Pancreas (tissue), 10 donors: Measurements from ENCODE around the gene GNAS. TPM values are rescaled to one million over a fixed set of nuclear protein-coding genes. Genes with fewer than 3 reads are reported as not detected.

Experiments
- ATAC-seq, 4 donors: fragments of 200-7000 bp; cut with Tn5 transposase; one replicate each; pipeline versions ENCODE4 v1.8.0 to v1.9.1; 2020; ENCODE audit warnings: mild to moderate bottlenecking in 4 of 4, moderate library complexity in 4 of 4
- DNase-seq, 6 donors: peaks; one replicate each; pipeline ENCODE4 v3.0.0-alpha.2; 2020
- FAIRE-seq: peaks from 2 replicates; lab custom pipeline; 2012; peaks lifted over from hg19 to GRCh38; lab: Jason Lieb, UNC
- H3K27ac ChIP-seq, 4 donors: fragments of 200-600 bp; sonication (generic); 1 replicate in 3 of 4; 2 replicates in 1 of 4; pipeline versions ENCODE4 v1.5.0 to v1.8.0; 2020
- H3K27me3 ChIP-seq, 4 donors: fragments of 200-600 bp; one replicate each; pipeline ENCODE4 v1.8.0; 2021
- H3K36me3 ChIP-seq, 3 donors: fragments of 200-600 bp; sonication (generic) in 1 of 3; one replicate each; pipeline versions ENCODE4 v1.5.0 to v1.8.0; 2020 to 2021
- H3K4me1 ChIP-seq, 3 donors: fragments of 200-600 bp; one replicate each; pipeline ENCODE4 v1.8.0; 2021
- H3K4me3 ChIP-seq, 4 donors: fragments of 200-600 bp; sonication (generic) in 2 of 4; one replicate each; pipeline versions ENCODE4 v1.5.0 to v1.8.0; 2020 to 2021
- H3K9me3 ChIP-seq, 4 donors: fragments of 200-600 bp; one replicate each; pipeline ENCODE4 v1.8.0; 2021
- CTCF ChIP-seq, 4 donors: fragments of 200-600 bp; sonication (generic) in 3 of 4; IDR thresholded peaks; one replicate each; pipeline versions ENCODE4 v1.5.0 to v1.8.0; 2021; ENCODE audit warnings: antibody characterized with exemption in 4 of 4
- WGBS, 2 donors: extraction: QIAGEN DNeasy Blood & Tissue Kit; methylation state at CpG; one replicate each; pipeline ENCODE4 v1.1.7; 2013; 5-methylcytosine and 5-hydroxymethylcytosine counted together
- intact Hi-C, 3 donors: fragments of 100-400 bp; cut with DNase I; formaldehyde crosslinking; loops; one replicate each; pipeline versions ENCODE4 v1.11.1 to v1.14.2; 2022
- polyA plus RNA-seq, 2 donors: library from polyadenylated mRNA; stranded (reverse); fragments of 200-250 nt; gene quantifications; one replicate each; pipeline ENCODE4 v1.2.3, GENCODE V29; 2013
- total RNA-seq, 6 donors: library from RNA; stranded (reverse); fragmentation: NEBNext Ultra II Directional in 4 of 6; extraction: Animal tissue kit (Norgen Biotek cat#: 25700) in 4 of 6; gene quantifications; one replicate each; pipeline versions ENCODE4 v1.2.1 to v1.2.4, GENCODE V29; 2021 to 2023
- donor health status: healthy with polysubstance abuse.
- donor health status: DM: no; HTN: no; CAD: no; lungs with moderate emphysema.
- donor health status: DM: no; HTN: no; CAD: no.
- donor health status: control.
- donor health status: control.
- donor health status: Bipolar disorder and iron deficiency.
- donor health status: DM: yes; HTN: yes; CAD: no.
- donor health status: DM: no; HTN: no; CAD: no.
- donor health status: DM: no; HTN: no; CAD: no.
- donor health status: DM: yes; HTN: yes; CAD: no.

Gene GNAS
- total and polyA plus RNA-seq, 8 donors, result 349 to 2,220 (median 627) TPM

GRCh38 chr20:58810116-58810878 lies 42.2 kb upstream of the GNAS start:
- no peaks in the 10 kb centered on the region for H3K4me1 ChIP-seq
- FAIRE-seq, result no peak
- no peak for ATAC-seq
- no peak overlapping the region for H3K27ac ChIP-seq
- DNase-seq, result no peak
- no peaks in the 10 kb centered on the region for H3K36me3 ChIP-seq
- no peak for TF ChIP-seq CTCF (IDR thresholded peaks at IDR 0.05)
- H3K27me3 ChIP-seq, result no peaks in the 10 kb centered on the region
- intact Hi-C loops, result no loop called here
- 67 to 79% methylated on average over 19 of the region's 19 CpGs for WGBS, 2 donors
- no peaks in the 10 kb centered on the region for H3K9me3 ChIP-seq
- H3K4me3 ChIP-seq, result no peak overlapping the region

- no peak for ATAC-seq
- no peaks in the 10 kb centered on the region for H3K27me3 ChIP-seq
- WGBS, 2 donors, result 73 to 80% methylated on average over 10 of the region's 10 CpGs
- H3K4me3 ChIP-seq, result no peak overlapping the region
- no peaks in the 10 kb centered on the region for H3K9me3 ChIP-seq
- intact Hi-C loops, result no loop called here
- H3K4me1 ChIP-seq, result no peaks in the 10 kb centered on the region
- no peak for FAIRE-seq
- no peak for DNase-seq
- no peaks in the 10 kb centered on the region for H3K36me3 ChIP-seq
- H3K27ac ChIP-seq, result no peak overlapping the region
- TF ChIP-seq CTCF (IDR thresholded peaks at IDR 0.05), result no peak
Observed at GRCh38 chr20:58810879-58811250, 41.7 kb upstream of the GNAS start.

- intact Hi-C loops, result no loop called here
- DNase-seq, result no peak
- no peaks in the 10 kb centered on the region for H3K9me3 ChIP-seq
- ATAC-seq, result peak in 1 of 4 donors; percentile 38
- H3K27me3 ChIP-seq, result no peaks in the 10 kb centered on the region
- H3K27ac ChIP-seq, result no peak overlapping the region
- no peaks in the 10 kb centered on the region for H3K36me3 ChIP-seq
- H3K4me1 ChIP-seq, result no peaks in the 10 kb centered on the region
- no peak for FAIRE-seq
- TF ChIP-seq CTCF (IDR thresholded peaks at IDR 0.05), result no peak
- no peak overlapping the region for H3K4me3 ChIP-seq
- 80 to 82% methylated on average over 13 of the region's 13 CpGs for WGBS, 2 donors
Observed at GRCh38 chr20:58811334-58811733, 41.2 kb upstream of the GNAS start.

GRCh38 chr20:58813369-58813768 lies 39.1 kb upstream of the GNAS start:
- Histone ChIP-seq H3K36me3 (no peaks in the 10 kb centered on the region), H3K4me1 (no peaks in the 10 kb centered on the region), H3K4me3 (no peak overlapping the region), H3K27me3 (no peaks in the 10 kb centered on the region), H3K9me3 (no peaks in the 10 kb centered on the region), H3K27ac (no peak overlapping the region)
- no peak for ATAC-seq
- FAIRE-seq, result no peak
- no peak for DNase-seq
- TF ChIP-seq CTCF (IDR thresholded peaks at IDR 0.05), result no peak
- intact Hi-C loops, result no loop called here
- 68 to 81% methylated on average over 8 of the region's 8 CpGs for WGBS, 2 donors

GRCh38 chr20:58815448-58815847 lies 37.1 kb upstream of the GNAS start:
- WGBS, 2 donors, result 72% methylated on average over 11 of the region's 11 CpGs
- no peak overlapping the region for H3K4me3 ChIP-seq
- no peaks in the 10 kb centered on the region for H3K9me3 ChIP-seq
- H3K4me1 ChIP-seq, result no peaks in the 10 kb centered on the region
- ATAC-seq (no peak), DNase-seq (no peak), FAIRE-seq (no peak)
- H3K27me3 ChIP-seq, result no peaks in the 10 kb centered on the region
- H3K27ac ChIP-seq, result no peak overlapping the region
- no peak for TF ChIP-seq CTCF (IDR thresholded peaks at IDR 0.05)
- no peaks in the 10 kb centered on the region for H3K36me3 ChIP-seq
- intact Hi-C loops, result no loop called here
